K562 treated with DMSO at 1 percent for 48 hours (cell line): ENCODE data around the gene CEBPZOS. TPM values are rescaled to one million over a fixed set of nuclear protein-coding genes. Genes with fewer than 3 reads are reported as not detected.

ENCODE experiments used
- total RNA-seq: library from RNA; unstranded; fragments of 300-600 nt; gene quantifications from 2 replicates; pipeline ENCODE4 v1.2.3, GENCODE V29; 2022; ENCODE audit warnings: low replicate concordance; ENCODE audit errors: extremely low read depth

The CEBPZOS gene
- total RNA-seq, result not detected in 2 replicates

GRCh38 chr2:37196320-37197195 is at the start of gene CEBPZOS:
Gene CEBPZOS (plus strand): TSS chr2:37196496. CDS start chr2:37199705, 3,209 bp downstream.

GRCh38 chr2:37156857-37157714 is 39.2 kb upstream of the CEBPZOS start, which contains the start of gene EIF2AK2:
Gene EIF2AK2 (minus strand): TSS chr2:37156980. CDS start chr2:37147806, 9,174 bp downstream.

GRCh38 chr2:37188570-37188969 is 7.7 kb upstream of the CEBPZOS start, which contains the start of gene SULT6B1:
Gene SULT6B1 (minus strand): TSS chr2:37188670. CDS start chr2:37188640, 30 bp downstream.

GRCh38 chr2:37231241-37232130 is 35.2 kb downstream of the CEBPZOS start, which contains the start of the genes CEBPZ and NDUFAF7:
Gene CEBPZ (minus strand): TSS chr2:37231596. CDS start chr2:37231567, 29 bp downstream.
Gene NDUFAF7 (plus strand): TSS chr2:37231658. CDS start chr2:37231706, 48 bp downstream.

Other genes with a start within 250 kb of the CEBPZOS start
- gene STRN, start 230.0 kb upstream of the CEBPZOS start, total RNA-seq, result 491 TPM in 1 of 2 replicates, not detected in the other
- not detected in 2 replicates for gene HEATR5B, start 112.1 kb upstream of the CEBPZOS start, total RNA-seq
- not detected in 2 replicates for gene GPATCH11, start 112.0 kb upstream of the CEBPZOS start, total RNA-seq
- not detected in 2 replicates for gene EIF2AK2, start 39.5 kb upstream of the CEBPZOS start, total RNA-seq
- gene SULT6B1, start 7.8 kb upstream of the CEBPZOS start, total RNA-seq, result not detected in 2 replicates
- gene CEBPZ, start 35.1 kb downstream of the CEBPZOS start, total RNA-seq, result not detected in 2 replicates
- gene NDUFAF7, start 35.2 kb downstream of the CEBPZOS start, total RNA-seq, result not detected in 2 replicates
- not detected in 2 replicates for gene PRKD3, start 128.3 kb downstream of the CEBPZOS start, total RNA-seq
- gene QPCT, start 148.1 kb downstream of the CEBPZOS start, total RNA-seq, result not detected in 2 replicates